ENCODE results near the gene HENMT1.

DNA sequence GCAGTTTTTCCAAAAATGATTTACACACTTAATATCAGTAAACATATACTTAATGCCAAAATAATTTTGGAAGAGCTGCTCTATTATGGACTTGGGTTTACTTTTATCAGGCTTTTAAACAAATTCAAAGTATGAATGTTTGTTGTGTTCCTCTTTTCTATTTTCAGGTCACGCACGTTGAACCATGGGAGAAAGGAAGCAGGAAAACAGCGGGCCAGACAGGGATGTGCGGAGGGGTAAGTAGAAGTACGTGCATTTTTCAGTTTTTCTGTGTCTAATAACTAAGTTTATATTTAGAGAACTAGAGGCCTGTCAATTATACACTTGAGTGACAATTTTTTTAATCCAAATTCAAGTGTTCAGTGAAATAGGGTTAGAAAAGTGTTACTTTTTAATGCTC is 34.6 kb upstream of the HENMT1 start:
- TF ChIP-seq, protein P1, sequence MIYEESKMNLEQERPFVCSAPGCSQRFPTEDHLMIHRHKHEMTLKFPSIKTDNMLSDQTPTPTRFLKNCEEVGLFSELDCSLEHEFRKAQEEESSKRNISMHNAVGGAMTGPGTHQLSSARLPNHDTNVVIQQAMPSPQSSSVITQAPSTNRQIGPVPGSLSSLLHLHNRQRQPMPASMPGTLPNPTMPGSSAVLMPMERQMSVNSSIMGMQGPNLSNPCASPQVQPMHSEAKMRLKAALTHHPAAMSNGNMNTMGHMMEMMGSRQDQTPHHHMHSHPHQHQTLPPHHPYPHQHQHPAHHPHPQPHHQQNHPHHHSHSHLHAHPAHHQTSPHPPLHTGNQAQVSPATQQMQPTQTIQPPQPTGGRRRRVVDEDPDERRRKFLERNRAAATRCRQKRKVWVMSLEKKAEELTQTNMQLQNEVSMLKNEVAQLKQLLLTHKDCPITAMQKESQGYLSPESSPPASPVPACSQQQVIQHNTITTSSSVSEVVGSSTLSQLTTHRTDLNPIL (CRISPR knock-in tag; IDR thresholded peaks at IDR 0.05; ENCODE audit: low read depth), result no peak
- TF ChIP-seq ZNF8 (CRISPR knock-in tag; IDR thresholded peaks at IDR 0.05) (no peak), ZFP3 (CRISPR knock-in tag; IDR thresholded peaks at IDR 0.05) (no peak), RARB (CRISPR knock-in tag; IDR thresholded peaks at IDR 0.05) (no peak), ZFP30 (CRISPR knock-in tag; IDR thresholded peaks at IDR 0.05) (no peak)
